ENCODE measurements around the gene NUDT22. TPM values are rescaled to one million over a fixed set of nuclear protein-coding genes. Genes with fewer than 3 reads are reported as not detected.

Gene NUDT22
- total RNA-seq, 1 donor from 2014 or later = 40.7 TPM

DNA sequence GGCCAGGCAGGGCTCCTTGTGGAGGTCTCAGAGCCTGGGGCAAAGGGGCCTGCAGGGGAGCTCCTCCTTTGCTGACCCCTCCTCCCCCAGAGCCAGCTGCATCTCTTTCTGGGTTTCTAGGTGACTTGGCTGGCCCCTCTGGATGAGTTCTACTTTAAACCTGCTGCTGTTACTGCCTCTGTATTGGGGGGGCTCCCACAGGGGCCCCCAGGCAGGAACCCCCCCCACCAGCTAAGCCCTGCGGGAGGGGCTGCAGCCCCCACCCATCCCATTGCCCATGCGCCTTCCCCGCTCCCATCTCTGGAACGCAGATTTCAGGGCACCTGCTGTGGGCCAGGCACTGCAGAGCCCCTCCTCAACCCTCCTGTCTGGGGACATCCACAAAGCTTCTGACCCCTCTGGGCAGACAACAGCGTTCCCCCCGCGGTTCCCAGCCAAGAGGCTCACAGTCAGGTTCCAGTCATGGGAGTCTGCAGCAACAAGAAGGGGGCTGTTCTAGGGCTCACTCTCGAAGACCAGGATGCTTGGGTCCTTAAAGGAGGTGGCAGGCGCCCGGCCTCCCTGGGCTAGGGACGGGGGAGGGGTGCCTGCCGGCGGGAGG, 24.4 kb downstream of the NUDT22 start:
- Mint-ChIP-seq H3K9me3 (ENCODE audit: unreplicated experiment) (no peaks in the 10 kb centered on the region), H3K4me1 (ENCODE audit: low read depth, unreplicated experiment) (peaks cover 9% of the 10 kb centered on the region), H3K27me3 (ENCODE audit: low read depth, unreplicated experiment) (no peaks in the 10 kb centered on the region), H3K27ac (ENCODE audit: unreplicated experiment) (no peak overlapping the region), H3K4me3 (ENCODE audit: unreplicated experiment) (peak overlapping the region; percentile 88), H3K36me3 (ENCODE audit: low read depth, unreplicated experiment) (peaks cover 7% of the 10 kb centered on the region)
- Histone ChIP-seq H3K4me3 (ENCODE audit: insufficient read depth, low read depth, low read length) (peak overlapping the region; percentile 58), H2AFZ (ENCODE audit: low read depth, low read length) (peak overlapping the region; percentile 78), H3K27ac (ENCODE audit: low read depth, low read length) (no peak overlapping the region), H3K79me2 (ENCODE audit: insufficient read depth, low read length) (peaks cover 37% of the 10 kb centered on the region), H3K27me3 (ENCODE audit: insufficient read depth, low read length) (no peaks in the 10 kb centered on the region), H3K4me1 (ENCODE audit: insufficient read depth, low read length) (peaks cover 22% of the 10 kb centered on the region), H4K20me1 (ENCODE audit: insufficient read depth, low read length) (peaks cover 28% of the 10 kb centered on the region), H3K9me3 (ENCODE audit: insufficient read depth, low read depth, low read length) (no peaks in the 10 kb centered on the region), H3K36me3 (ENCODE audit: insufficient read depth, low read length) (peaks cover 3% of the 10 kb centered on the region), H3K4me2 (ENCODE audit: low read length) (peak overlapping the region; percentile 99), H3K9ac (ENCODE audit: low read length) (peak overlapping the region; percentile 88)
- DNase-seq (ENCODE audit: low read depth) (no peak), FAIRE-seq (no peak)
- TF ChIP-seq EZH2 (IDR thresholded peaks at IDR 0.05; ENCODE audit: insufficient read depth, low read length) = no peak
- TF ChIP-seq, protein P1, sequence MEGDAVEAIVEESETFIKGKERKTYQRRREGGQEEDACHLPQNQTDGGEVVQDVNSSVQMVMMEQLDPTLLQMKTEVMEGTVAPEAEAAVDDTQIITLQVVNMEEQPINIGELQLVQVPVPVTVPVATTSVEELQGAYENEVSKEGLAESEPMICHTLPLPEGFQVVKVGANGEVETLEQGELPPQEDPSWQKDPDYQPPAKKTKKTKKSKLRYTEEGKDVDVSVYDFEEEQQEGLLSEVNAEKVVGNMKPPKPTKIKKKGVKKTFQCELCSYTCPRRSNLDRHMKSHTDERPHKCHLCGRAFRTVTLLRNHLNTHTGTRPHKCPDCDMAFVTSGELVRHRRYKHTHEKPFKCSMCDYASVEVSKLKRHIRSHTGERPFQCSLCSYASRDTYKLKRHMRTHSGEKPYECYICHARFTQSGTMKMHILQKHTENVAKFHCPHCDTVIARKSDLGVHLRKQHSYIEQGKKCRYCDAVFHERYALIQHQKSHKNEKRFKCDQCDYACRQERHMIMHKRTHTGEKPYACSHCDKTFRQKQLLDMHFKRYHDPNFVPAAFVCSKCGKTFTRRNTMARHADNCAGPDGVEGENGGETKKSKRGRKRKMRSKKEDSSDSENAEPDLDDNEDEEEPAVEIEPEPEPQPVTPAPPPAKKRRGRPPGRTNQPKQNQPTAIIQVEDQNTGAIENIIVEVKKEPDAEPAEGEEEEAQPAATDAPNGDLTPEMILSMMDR (IDR thresholded peaks at IDR 0.05; ENCODE audit: insufficient read depth, low read depth, low read length) = no peak

GRCh38 chr11:64251016-64251752, 25.1 kb downstream of the NUDT22 start, which contains the start of gene PLCB3:
TSS of gene PLCB3 (plus strand) at chr11:64251530. CDS start at chr11:64251650, 120 bp downstream.
- H3K4me2 ChIP-seq (ENCODE audit: low read length) = peak within 1 kb of the TSS; percentile 99
- H3K79me2 ChIP-seq (ENCODE audit: insufficient read depth, low read length) = peaks cover 31% of the 10 kb centered on the region
- H3K4me3 ChIP-seq (ENCODE audit: insufficient read depth, low read depth, low read length) = peak within 1 kb of the TSS; percentile 80
- no peaks in the 10 kb centered on the region for H3K9me3 ChIP-seq (ENCODE audit: insufficient read depth, low read depth, low read length)
- H3K4me1 ChIP-seq (ENCODE audit: insufficient read depth, low read length) = peaks cover 22% of the 10 kb centered on the region
- Mint-ChIP-seq H3K36me3 (ENCODE audit: low read depth, unreplicated experiment) (peaks cover 7% of the 10 kb centered on the region), H3K27ac (ENCODE audit: unreplicated experiment) (peak within 1 kb of the TSS; percentile 87), H3K4me3 (ENCODE audit: unreplicated experiment) (peak within 1 kb of the TSS; percentile 91), H3K4me1 (ENCODE audit: low read depth, unreplicated experiment) (peaks cover 9% of the 10 kb centered on the region), H3K9me3 (ENCODE audit: unreplicated experiment) (no peaks in the 10 kb centered on the region), H3K27me3 (ENCODE audit: low read depth, unreplicated experiment) (no peaks in the 10 kb centered on the region)
- H4K20me1 ChIP-seq (ENCODE audit: insufficient read depth, low read length) = peaks cover 29% of the 10 kb centered on the region
- H3K27me3 ChIP-seq (ENCODE audit: insufficient read depth, low read length) = no peaks in the 10 kb centered on the region
- peak within 1 kb of the TSS; percentile 88 for H3K9ac ChIP-seq (ENCODE audit: low read length)
- H3K36me3 ChIP-seq (ENCODE audit: insufficient read depth, low read length) = peaks cover 3% of the 10 kb centered on the region
- DNase-seq (ENCODE audit: low read depth) (no peak), FAIRE-seq (no peak)
- TF ChIP-seq EZH2 (IDR thresholded peaks at IDR 0.05; ENCODE audit: insufficient read depth, low read length) = no peak
- TF ChIP-seq, protein P1 (IDR thresholded peaks at IDR 0.05; ENCODE audit: insufficient read depth, low read depth, low read length) = peak; percentile 27
- H2AFZ ChIP-seq (ENCODE audit: low read depth, low read length) = peak within 1 kb of the TSS; percentile 78
- peak within 1 kb of the TSS; percentile 33 for H3K27ac ChIP-seq (ENCODE audit: low read depth, low read length)

- Histone ChIP-seq H3K9ac (ENCODE audit: low read length) (peak overlapping the region; percentile 88), H3K36me3 (ENCODE audit: insufficient read depth, low read length) (peaks cover 5% of the 10 kb centered on the region), H3K4me1 (ENCODE audit: insufficient read depth, low read length) (peaks cover 22% of the 10 kb centered on the region), H4K20me1 (ENCODE audit: insufficient read depth, low read length) (peaks cover 29% of the 10 kb centered on the region), H3K27ac (ENCODE audit: low read depth, low read length) (peak overlapping the region; percentile 33), H3K4me2 (ENCODE audit: low read length) (peak overlapping the region; percentile 99), H3K79me2 (ENCODE audit: insufficient read depth, low read length) (peaks cover 29% of the 10 kb centered on the region), H2AFZ (ENCODE audit: low read depth, low read length) (peak overlapping the region; percentile 55), H3K27me3 (ENCODE audit: insufficient read depth, low read length) (no peaks in the 10 kb centered on the region), H3K9me3 (ENCODE audit: insufficient read depth, low read depth, low read length) (no peaks in the 10 kb centered on the region), H3K4me3 (ENCODE audit: insufficient read depth, low read depth, low read length) (peak overlapping the region; percentile 80)
- Mint-ChIP-seq H3K9me3 (ENCODE audit: unreplicated experiment) (no peaks in the 10 kb centered on the region), H3K36me3 (ENCODE audit: low read depth, unreplicated experiment) (peaks cover 7% of the 10 kb centered on the region), H3K27me3 (ENCODE audit: low read depth, unreplicated experiment) (no peaks in the 10 kb centered on the region), H3K27ac (ENCODE audit: unreplicated experiment) (peak overlapping the region; percentile 87), H3K4me3 (ENCODE audit: unreplicated experiment) (peak overlapping the region; percentile 91), H3K4me1 (ENCODE audit: low read depth, unreplicated experiment) (peaks cover 9% of the 10 kb centered on the region)
- TF ChIP-seq, protein P1 (IDR thresholded peaks at IDR 0.05; ENCODE audit: insufficient read depth, low read depth, low read length) = no peak
- TF ChIP-seq EZH2 (IDR thresholded peaks at IDR 0.05; ENCODE audit: insufficient read depth, low read length) = no peak
- FAIRE-seq (no peak), DNase-seq (ENCODE audit: low read depth) (no peak)
Observed at GRCh38 chr11:64251753-64252002, 25.6 kb downstream of the NUDT22 start.
